Omental fat pad (tissue), 4 donors: ENCODE measurements around the gene MAN1C1. TPM values are rescaled to one million over a fixed set of nuclear protein-coding genes. Genes with fewer than 3 reads are reported as not detected.

Experiments
- ATAC-seq: fragments of 150-250 bp; one replicate; pipeline ENCODE4 v1.9.1; 2016; ENCODE audit warnings: mild to moderate bottlenecking, moderate library complexity; ENCODE audit not compliant: low FRiP score
- DNase-seq: peaks from one replicate; pipeline ENCODE4 v3.0.0-alpha.2; 2019; ENCODE audit warnings: low spot score
- total RNA-seq, 4 donors: library from RNA; depleted of rRNA; stranded (reverse); fragments of >200 nt; gene quantifications; one replicate each; pipeline ENCODE4 v1.1.0, GENCODE V29; 2016
- TF ChIP-seq, protein P1 (sequence below), 3 donors: fragments of 450-650 bp; IDR thresholded peaks; one replicate each; pipeline ENCODE4 v1.5.1; 2016 to 2017; ENCODE audit warnings: antibody characterized with exemption in 3 of 3, mild to moderate bottlenecking in 3 of 3, moderate library complexity in 2 of 3

The MAN1C1 gene
- total RNA-seq, 4 donors from 2014 or later = 21.0 to 47.4 (median 24.4) TPM

DNA sequence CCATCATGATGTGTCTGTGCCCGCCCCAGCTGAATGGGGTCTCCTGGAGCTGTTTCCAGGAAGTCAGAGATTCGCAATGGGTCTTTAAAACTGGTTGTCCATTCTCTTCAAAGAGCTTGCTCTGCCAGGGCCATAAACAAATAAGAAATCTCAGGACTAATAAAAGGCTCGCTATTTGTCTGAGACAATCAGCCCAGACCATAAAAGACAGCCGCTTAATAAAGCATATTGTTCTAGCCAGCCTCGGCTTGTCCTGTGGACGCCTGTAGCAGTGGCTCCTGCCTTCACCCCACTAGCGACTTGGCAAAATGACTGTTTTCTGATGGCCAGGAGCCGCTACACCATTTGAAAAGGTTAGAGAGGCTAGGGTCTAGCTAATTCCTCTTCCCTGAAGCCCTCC lies 162.8 kb downstream of the MAN1C1 start:
- DNase-seq = no peak
- ATAC-seq = no peak
- TF ChIP-seq, protein P1, sequence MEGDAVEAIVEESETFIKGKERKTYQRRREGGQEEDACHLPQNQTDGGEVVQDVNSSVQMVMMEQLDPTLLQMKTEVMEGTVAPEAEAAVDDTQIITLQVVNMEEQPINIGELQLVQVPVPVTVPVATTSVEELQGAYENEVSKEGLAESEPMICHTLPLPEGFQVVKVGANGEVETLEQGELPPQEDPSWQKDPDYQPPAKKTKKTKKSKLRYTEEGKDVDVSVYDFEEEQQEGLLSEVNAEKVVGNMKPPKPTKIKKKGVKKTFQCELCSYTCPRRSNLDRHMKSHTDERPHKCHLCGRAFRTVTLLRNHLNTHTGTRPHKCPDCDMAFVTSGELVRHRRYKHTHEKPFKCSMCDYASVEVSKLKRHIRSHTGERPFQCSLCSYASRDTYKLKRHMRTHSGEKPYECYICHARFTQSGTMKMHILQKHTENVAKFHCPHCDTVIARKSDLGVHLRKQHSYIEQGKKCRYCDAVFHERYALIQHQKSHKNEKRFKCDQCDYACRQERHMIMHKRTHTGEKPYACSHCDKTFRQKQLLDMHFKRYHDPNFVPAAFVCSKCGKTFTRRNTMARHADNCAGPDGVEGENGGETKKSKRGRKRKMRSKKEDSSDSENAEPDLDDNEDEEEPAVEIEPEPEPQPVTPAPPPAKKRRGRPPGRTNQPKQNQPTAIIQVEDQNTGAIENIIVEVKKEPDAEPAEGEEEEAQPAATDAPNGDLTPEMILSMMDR (IDR thresholded peaks at IDR 0.05) = no peak

DNA sequence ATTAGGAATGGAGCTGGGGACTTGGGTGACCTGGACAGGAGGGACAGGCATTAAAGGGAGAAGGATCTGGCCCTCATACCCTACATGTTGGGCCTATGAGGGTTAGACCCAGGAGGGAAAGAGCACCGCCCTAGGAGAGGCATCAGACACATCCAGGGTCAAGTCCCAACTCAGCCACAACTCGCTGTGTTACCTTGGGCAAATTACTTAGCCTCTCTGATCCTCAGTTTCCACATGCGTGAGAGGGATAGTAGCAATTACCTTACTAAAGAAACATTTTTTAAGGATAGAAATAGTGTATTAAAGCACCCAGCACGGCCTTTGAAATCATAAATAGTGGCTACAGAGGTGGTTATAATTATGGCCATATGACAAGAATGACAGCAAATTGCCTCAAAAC lies 163.3 kb downstream of the MAN1C1 start:
- no peak for ATAC-seq
- TF ChIP-seq, protein P1 (IDR thresholded peaks at IDR 0.05) = no peak

DNA sequence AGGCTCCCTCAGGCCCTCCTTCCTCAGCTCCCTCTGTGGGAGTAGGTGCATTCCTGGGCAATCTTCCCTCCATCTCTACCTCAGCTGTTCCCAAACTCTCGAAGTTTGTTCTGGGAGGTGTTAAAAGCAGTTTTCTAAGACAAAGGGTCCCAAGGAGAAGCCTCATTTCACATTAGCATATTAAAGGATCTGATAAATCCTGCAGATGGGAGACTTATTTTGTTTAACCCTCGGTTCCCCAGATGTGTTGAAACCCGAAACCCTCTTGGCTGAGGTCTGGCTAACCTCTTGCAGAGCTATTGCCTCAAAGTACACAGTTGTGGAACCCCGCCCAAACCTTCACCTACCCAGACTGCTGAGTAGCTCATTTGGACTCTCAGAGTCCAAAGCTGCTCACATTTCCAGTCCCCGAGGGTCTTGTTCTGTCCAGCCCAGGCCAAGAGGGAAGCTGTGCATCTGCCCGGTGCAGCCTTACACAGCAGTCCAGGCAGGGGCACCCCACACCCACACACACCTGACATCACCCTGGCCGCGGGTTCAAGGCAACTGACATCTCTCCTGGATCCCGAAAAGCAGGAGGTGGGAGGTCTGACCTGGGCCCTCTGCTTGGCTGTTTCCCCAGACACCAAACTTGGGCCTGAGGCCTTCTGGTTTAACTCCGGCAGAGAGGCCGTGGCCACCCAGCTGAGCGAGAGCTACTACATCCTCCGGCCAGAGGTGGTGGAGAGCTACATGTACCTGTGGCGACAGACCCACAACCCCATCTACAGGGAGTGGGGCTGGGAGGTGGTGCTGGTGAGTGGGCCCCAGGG lies 163.9 kb downstream of the MAN1C1 start:
- DNase-seq (no peak), ATAC-seq (no peak)
- TF ChIP-seq, protein P1 (IDR thresholded peaks at IDR 0.05) = no peak

More for the DNA sequence above, 163.3 kb downstream of the MAN1C1 start:
- no peak for DNase-seq

DNA sequence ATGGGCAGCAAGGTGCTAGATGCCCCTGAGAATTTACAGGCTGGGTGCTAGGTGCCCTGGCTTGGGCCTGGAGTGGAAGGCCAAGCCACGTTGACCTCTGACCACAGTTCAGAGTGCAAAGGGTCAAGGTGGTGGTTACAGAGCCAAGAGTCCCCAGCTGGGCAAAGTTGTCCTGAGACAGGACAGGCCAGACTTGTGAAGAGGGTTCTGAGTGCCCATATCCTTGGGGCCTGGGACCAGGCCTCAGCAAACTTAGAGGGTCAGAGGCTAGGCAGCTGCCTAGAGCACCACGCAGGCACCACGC lies 164.5 kb downstream of the MAN1C1 start:
- DNase-seq (no peak), ATAC-seq (no peak)
- TF ChIP-seq, protein P1 (IDR thresholded peaks at IDR 0.05) = no peak

DNA sequence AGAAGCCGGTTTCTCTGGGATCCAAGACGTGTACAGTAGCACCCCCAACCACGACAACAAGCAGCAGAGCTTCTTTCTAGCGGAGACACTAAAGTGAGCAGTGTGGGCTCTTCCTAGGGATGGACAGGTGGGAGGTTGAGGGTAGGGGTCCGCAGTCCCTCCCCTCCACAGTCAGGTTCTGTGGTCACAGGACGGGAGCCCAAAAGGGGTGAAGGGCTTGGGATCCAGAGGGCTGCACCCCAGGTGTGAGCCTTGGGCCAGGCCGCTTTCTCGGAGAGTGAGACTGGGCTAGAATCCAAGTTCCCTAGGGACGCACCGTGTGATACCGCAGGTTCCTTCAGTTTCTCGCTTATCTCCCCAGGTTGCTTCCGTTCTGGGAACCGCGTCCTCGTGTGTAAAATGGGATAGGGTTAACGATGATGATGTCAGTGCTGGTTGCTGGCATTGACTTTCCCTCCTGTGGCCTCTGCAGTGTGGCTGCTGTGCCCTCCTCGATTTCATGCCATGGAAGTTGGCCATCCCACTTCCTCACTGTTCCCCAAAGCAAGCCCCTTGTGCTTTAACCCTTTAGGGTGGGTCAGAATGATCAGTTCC lies 166.1 kb downstream of the MAN1C1 start:
- DNase-seq (no peak), ATAC-seq (no peak)
- TF ChIP-seq, protein P1 (IDR thresholded peaks at IDR 0.05) = no peak

DNA sequence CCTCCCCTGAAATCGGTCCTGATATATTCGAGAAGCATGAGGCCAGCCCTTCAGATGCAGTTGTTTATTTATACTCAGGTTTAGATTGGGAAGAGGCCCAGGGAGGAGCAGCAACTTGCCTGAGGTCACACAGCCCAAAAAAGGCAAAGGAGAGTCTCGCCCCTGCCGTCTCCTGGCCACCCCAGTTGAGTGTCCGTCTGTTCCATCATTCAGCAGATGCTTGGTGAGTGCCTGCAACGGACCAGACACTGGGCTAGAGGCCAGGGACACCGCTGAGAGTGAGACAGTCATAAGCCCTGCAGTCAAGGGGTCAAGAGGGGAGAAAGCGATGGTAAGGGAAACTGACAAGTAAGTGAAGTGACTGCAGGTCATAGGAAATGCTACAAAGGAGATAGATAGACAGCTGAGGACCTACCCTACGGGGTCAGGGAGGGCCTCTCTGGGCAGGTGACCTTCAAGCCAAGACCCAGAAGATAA lies 168.0 kb downstream of the MAN1C1 start:
- TF ChIP-seq, protein P1 (IDR thresholded peaks at IDR 0.05) = no peak
- DNase-seq (no peak), ATAC-seq (no peak)
